NAMALWA (cell line): ENCODE results near the gene GPR139.

Experiments used
- DNase-seq: peaks from one replicate; pipeline ENCODE4 v3.0.0-alpha.2; 2015; ENCODE audit warnings: low spot score

Gene GPR139

DNA sequence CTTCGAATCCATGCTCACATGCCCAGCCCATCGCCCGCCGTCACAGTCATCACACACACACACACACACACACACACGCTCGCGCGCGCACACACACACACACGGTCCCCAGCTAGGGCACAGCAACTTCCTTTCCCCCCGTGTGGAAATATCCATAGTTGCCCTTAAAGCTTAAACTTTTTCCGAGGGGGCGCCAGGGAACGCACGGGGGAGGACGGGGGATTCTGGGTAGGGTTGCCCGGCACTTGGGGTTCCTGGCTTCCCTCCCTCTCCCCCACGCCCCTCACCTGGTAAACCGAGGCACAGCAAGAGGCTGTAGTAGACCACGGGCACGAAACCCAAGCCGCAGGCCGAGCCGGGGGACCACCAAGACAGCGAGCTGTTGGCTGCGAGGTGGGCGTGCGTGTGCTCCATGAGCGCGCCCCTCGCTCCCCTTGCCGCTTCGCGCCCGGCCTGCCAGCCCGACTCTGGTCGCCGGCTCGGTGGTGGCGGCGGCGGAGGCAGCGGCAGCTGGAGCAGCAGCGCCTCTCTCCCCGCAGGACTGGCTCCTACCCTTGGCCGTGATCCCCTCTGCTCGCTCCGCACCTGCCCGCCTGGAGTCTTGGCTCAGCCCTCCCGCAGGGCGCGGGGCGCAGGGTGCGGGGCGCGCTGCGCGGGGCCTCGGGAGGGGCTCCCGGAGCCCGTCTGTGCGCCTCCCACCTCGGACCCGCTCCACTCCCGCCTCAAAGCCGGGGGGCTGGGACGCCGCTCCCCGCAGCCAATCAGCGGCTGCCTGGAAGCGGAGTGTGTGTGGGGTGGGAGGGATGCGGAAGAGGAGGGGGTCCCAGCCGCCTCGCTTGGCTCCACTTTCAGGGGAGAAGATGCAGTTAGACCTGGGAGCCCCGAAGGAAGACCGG, at the start of gene GPR139:
Gene GPR139 (minus strand): TSS at position 688 of the 896 bp plus-strand sequence. CDS start 274 bp downstream, at position 414.
- DNase-seq: no peak

DNA sequence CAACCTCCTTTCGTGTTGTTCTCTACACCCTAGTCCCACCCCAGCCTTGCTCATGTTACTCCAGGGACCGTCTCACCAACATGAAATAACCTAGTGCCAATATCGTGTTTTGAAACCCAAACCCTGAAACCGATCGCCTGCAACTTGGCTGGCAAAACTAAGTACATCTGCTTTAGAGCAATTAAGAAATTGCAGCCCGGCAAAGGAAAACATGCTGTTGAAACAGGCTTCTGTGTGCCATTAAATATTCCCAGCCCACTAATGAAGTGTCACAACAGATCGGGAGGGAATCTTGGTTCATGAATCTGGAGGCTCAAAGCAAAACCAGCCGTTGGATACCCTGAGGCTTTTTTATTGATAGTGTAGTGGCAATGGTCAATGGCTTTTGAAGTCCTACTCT, 48.3 kb upstream of the GPR139 start:
- DNase-seq: no peak

DNA sequence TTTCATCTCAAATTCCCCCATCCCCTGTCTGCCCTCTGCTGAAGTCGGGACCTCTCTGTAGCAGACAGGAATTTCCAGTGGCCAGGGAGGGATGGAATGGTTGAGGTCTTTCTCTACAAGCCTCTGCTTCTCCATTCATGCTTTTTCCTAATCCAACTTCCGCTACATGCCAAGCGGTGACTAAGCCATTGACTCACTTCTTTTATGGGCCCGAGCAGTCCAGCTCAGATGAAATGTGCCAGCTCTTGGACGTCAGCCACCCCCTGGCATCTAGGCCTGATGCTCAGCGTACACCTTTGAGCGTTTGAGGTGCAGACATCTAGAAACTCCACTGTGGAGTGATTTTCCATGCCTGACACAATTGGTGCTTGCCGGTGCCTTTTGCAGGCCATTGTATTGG, 40.7 kb upstream of the GPR139 start:
- DNase-seq: no peak

DNA sequence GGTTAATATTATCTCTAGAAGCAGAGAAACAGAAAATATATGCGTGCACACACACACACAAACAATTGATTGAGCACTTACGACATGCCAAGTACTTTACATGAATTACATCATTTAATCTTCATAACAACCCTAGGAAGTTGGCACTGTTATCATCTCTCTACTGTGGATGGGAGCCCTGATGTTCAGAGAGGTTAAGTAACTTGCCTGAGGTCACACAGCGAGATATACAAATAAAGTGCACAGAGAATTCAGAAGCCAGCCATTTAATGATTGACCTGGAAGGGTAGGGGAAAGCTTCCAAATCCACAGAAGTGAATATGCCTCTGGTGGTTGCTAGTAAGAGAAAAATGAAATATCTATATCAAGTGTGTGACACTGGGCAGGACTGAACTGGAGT, 37.5 kb upstream of the GPR139 start:
- DNase-seq: no peak

DNA sequence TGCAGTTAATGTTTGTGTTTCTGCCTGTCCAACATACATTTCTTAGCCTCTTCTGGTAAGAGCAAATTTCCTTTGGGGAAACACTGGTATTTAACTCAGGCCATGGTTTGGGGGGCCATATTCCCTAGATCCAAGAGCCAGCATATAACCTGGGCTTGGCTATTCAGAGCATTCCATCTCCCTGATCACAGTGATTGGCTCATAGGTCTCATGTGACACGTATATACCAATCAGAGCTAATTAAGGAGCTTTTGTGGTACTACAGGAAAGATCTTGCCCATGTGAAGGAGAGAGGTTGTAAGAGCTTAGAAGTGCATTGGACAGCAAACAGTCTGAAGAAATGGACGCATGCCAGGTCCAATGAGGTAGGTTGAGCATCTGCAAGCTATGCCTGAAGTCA, 33.4 kb upstream of the GPR139 start:
- DNase-seq: peak; percentile 9

DNA sequence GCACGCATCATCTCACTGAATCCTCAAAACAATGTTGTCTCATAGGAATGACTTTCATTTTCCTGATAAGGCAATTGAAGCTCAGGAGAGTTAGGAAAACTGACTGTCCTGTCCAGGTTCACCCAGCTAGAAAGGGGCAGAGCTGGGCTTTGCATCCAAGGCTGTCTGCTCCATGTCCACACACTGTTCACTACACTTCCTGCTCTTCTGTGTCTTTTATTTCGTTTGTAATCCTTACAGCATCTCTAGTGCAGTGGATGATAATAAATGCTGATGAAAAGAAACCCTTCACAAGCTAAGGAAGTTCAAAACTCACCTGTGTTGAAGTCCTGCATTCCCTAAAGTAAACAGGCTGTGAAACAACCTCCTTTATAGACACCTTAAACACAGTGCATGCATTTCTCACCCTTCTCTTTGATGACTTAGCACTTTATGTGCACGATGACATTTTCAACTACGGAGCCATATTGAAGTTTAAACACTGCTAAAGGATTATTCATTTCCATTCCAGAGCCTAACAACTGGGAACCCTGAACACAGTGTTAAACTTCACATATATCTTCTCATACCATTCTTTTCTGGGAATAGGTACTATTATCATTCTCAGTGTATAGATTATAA, 31.0 kb upstream of the GPR139 start:
- no peak for DNase-seq

DNA sequence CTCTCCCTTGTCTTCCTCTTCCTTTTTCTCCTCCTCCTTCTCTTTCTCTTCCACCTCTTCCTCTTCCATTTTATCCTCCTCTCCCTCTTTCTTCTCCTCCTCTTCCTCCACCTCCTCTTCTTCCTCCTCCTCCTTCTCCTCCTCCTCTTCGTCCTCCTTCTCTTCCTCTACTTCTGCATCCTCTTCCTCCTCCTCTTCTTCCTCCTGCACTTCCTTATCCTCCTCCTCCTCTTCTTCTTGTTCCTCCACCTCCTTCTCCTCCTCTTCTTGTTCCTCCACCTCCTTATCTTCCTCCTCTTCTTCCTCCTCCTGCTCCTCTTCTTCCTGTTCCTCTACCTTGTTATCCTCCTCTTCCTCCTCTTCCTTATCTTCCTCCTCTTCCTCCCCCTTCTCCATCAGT, 28.8 kb upstream of the GPR139 start:
- DNase-seq: no peak

DNA sequence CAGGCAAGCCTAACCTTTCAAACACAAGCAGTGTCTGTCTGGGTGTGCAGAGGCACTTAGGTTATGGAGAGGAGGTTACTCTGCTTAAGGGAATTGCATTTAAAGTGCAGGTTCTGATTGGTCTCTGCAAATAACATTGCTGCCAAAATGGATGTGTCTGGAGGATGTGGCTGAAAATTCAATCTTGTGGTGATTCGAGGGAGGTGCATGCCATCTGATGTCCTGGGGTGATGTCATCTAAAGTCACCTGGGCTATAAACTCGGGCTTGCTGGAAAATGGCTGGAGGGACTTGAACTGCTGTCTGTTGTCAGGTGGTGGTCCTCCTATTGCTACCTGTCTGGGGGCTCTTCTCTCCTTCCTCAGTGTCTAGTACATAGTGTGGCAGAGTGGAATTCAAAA, 28.3 kb upstream of the GPR139 start:
- DNase-seq: no peak

DNA sequence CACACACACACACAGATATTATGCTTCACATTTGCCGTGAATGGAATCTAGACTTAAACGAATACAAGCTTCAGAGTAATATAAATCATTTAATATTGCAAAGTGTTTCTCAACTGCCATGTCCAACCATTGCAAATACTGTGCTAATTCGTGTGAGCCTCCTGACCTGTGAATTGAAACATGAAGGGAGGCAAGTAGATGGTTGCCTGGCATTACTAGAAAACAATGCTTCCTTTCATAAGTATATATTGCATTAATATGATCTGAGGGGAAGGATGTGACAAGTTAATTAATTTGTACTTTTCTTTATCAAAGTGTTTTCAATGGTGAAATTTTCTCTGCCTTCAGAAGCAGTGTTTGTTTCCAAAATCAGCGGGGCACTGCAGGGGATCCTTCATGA, 25.7 kb upstream of the GPR139 start:
- DNase-seq: no peak

DNA sequence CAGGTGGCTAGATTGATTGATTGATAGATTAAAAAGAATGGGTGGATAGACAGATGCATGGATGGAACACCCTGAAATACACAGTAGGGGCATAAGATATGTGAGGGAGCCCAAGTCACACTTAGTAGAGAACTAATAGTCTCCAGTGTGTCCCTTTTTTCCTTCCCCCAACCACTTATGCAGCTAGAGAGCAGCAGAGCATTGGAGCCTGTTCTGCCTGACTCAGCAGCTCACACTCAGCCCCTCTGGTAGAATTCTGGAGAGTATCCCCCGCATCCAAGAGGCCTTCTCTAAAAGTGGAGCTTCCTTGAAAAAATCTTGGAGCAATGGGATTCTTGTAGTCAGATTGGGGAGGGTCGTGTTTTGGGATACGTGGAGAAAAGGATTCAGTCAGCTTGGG, 20.5 kb upstream of the GPR139 start:
- DNase-seq: no peak

DNA sequence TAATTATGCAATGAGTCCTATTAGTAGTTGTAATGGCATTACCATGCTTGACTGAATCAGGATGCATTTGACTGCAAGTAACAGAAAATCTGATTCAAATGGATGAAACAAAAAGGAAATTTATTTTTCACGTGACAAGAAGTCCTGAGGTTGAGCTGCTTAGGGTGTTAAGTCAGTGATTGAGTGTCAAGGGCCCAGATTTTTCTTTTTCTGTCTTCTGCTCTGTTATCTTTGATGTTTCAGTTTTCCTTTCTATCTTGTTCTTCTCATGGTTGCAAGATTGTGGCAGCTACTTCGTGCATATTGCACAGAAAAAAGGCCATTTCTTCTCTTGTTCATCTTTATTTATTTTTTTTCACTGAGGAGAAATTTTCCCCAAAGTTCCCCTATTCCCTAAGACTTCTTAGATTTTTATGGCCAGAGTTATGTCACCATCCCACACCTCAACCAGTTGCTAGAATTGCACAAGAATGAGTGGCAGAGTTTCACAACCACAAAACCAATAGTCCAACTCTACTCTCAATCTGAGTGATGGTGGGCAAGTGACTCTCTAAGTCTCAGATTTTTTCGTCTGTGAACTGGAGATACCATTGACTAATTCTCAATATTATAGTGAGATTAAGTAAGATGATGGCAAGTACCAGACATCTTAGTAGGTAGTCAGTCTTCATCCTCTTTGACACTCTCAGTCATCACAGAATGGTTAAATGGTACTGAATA, 15.7 kb upstream of the GPR139 start:
- no peak for DNase-seq

DNA sequence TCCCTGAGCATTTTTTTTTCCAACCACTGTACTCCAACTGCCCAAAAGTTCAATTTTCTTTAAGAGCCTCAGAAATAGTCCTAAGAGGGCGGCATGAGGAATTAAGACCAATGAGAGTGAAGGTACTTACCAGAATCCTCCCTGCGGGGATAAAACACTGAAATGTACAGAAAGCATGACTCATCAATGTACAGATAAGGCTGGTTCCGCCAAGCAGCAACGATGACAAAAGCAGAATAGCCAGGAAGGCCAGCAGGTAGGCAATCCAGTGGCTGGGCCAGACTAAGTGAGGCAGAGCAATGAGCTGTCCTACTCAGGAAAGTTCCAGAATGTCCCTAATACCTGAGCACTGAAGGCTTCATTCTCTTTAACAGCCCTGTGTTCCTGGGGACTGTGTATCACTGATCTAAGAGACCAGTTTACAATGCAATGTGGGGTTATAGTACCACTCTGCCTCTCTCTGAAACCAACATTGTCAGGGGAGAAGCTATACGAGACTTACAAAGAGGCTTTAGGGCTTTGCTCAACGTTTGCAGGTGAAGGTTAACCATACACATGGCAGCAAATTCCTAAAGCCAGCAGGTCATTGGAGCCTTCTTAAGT, 11.0 kb upstream of the GPR139 start:
- DNase-seq: no peak

DNA sequence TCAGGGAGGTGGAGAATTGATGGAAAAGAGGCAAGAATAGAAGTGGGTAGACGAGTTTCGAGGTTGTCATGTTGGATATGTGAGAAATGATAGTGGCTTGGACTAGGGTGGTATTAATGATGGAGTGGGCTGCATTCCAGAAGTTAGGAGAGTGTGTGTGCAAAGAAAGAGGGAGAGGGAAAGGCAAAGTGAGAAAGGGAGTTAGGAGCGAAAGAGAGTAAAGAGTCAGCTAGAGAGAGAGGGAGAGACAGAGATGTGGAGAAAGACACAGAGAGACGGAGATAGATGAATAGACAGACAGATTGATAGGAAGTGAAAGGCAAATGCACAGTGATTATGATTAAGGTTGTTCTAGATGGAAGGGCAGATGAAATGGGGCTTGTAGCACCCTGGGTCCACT, 5.4 kb upstream of the GPR139 start:
- DNase-seq: no peak

DNA sequence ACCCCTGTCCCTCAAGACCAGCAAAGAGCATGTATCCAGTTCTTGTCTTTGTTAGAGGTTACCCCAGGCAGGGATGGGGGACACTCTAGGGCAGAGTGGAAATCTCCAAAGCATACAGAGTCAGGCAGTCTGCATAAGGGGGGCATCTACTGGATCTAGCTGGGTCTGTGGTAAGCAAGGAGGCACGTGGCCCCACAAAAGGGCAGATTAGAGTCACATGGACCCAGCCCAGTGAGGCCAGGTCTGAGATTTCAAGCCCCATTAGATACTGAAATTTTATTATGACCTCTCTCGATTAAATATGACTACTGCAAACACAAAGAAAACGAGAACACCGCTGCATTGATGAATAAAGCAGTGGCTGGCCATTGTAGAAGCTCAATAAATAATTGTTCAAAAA, 1.6 kb upstream of the GPR139 start:
- no peak for DNase-seq

DNA sequence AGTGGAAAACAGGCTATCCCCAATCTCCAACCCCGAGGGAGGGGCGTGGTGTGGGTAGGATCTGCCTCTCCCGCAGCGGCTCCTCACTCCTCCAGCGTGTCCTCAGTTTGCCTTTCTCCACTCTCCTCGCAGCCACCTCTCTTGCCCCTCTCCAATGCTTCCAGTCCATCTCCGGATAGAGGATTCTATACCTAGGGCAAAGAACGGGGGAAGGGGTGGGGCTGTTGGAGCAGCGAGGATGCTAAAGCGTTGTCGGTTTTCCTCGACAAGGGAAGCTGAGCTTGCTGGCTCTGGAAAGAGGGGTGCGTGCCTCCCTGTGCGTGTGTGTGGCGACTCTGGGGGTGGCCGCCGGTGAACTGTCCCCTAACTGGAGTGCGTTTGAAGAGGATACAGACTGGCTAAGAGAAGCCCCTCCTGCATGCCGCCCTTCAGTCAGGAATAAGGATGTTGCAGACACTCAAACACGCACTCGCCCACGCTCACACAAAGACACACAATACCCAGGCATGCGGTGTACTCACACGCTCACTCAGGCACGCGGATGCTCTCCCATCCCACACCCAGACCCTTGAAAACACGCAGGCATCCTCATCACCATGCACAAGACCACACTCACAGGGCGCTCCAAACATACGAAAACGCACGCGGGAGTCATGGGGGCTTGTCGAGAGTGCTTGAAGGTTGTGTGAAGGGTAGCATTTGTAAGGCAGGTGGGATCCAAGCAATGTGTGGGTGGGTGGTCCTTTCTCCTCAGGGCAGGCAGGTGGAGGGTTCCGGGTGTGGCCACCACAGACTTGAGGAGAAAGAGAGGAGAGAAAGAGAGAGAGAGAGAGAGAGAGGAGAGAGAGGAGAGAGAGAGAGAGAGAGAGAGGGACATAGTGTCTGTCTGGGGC, 655 bp upstream of the GPR139 start:
- no peak for DNase-seq

DNA sequence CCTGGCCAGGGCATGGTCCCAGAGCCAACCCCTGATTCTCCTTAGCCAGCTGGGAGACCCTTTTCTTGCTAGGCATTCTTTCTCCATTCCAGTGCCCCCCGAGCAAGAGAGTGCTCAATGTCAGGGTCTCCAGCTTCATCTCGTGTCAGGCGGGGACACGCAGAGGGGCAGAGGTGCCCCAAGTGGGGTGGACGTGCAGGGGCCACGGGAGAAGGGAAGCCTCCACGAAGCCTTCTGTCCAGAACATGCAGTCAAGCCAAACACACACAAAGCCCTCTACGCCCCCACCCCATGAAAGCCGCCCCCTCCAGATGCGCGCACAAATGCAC, 852 bp downstream of the GPR139 start:
- DNase-seq: no peak

DNA sequence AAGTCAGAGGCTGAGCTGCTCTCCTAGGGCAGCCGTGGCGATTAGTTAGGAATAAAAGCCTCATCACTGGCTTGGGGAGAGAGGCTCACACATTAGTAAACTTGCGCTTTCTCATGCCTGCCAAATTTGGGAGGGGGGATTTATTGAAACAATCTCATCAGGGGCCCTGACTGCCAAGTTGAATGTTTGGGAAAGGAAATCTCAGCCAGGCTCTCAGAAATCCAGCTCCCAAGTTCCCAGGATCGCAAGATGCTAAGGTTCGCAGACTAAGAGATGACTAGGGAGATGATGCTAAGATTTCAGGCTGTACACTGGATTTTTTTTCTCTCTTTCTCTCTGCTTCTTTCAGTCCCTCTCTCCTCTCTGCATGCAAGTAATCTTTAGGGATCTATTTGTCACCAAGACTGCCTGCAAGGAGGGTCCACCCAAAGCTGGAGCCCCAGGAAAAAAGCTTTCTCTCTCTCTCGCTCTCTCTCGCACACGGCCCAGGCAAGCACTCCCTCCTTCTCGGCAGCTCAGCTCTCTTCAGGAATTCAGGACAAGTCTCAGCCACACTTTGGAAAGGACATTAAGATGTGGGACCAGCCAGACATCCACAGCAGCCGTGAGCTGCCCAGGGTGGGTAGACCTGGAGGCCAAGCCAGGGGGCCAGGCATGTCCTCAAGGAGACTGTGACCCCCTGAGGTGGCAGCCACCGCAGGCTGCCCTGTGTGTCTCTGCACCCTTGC, 1.4 kb downstream of the GPR139 start:
- no peak for DNase-seq

DNA sequence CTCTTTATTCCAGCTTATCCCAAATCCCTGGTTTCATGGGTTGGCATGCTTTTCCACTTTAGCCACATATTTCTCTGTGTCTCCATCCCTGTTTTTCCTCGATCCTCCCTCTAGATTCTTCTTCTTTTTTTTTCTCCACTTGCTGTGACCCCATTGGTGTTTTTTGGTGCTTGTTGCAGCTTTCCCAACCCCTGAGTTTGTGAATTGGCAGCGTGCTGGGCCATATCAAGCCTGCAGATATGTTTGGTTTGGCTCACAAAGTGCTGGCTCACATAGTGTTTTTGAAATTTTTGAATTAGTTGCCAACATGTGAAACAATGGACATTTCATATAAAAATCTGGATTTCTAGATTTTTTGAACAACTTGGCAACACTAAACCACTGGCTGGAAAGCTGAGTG, 8.8 kb downstream of the GPR139 start:
- DNase-seq: no peak

DNA sequence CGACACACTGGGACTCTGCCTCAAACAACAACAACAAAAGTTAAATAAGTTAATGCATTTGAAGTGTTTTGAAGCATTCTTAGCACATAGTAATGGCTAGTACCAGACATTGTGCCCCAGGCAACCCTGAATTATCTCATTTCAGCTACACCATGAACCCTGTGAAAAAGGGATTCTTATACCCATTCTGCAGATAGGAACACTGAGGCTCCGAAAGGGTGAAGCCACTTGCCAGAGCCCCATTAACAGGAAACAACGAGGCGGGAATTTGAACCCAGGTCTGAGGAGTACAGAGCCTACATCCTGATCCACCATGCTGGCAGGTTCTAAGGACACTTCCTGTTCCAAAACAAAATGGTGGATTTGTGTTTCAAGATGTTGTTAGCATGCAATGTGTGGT, 9.2 kb downstream of the GPR139 start:
- no peak for DNase-seq

DNA sequence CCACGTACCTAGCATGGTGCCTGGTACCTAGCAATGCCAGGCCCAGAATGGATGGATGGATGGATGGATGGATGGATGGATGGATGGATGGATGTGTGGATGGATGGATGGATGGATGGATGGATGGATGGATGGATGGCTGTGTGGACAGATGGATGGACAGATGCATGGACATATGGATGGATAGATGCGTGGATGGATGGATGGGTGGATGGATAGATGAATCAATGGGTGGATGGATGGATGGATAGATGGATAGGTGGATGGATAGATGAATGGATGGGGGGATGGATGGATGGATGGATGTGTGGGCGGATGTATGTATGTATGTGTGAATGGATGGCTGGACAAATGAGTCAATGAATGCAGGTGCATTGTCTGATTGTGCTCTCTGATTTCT, 12.6 kb downstream of the GPR139 start:
- no peak for DNase-seq

DNA sequence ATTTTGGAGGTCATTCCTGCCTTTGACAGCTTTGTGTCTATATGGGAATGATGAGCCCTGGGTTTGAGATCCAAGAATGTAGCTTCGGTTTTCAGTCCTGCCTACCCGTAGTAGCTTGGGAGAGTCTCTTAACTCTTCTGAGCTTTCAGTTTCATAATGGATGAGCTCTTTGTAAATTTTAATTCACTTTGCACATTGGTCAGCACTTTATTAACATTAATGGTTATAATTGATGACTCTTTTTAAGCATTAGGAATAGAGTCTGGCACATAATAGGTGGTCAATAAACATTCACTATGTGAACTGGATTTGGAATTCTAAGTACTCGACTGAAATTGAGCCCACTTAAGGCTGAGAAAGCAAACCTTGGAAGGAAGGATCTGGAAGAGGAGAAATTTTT, 17.3 kb downstream of the GPR139 start:
- no peak for DNase-seq
